DOHH2 (cell line): ENCODE data around the gene DYNC1I1.

Experiments
- H3F3A ChIP-seq: fragments of 200-600 bp; sonication (generic), shearing (Covaris generic); 2 replicates; pipeline ENCODE4 v1.6.0; 2016; ENCODE audit warnings: antibody characterized with exemption, mild to moderate bottlenecking; ENCODE audit not compliant: control insufficient read depth, insufficient read depth
- H3K27ac ChIP-seq: fragments of 200-600 bp; sonication (generic); 2 replicates; pipeline ENCODE4 v1.5.1; 2014; ENCODE audit warnings: low read depth, mild to moderate bottlenecking, low read length, moderate library complexity
- H3K27me3 ChIP-seq: fragments of 200-600 bp; sonication (generic); 2 replicates; pipeline ENCODE4 v1.6.1; 2014; ENCODE audit warnings: mild to moderate bottlenecking, low read length, mixed read lengths; ENCODE audit not compliant: control insufficient read depth
- H3K36me3 ChIP-seq: fragments of 200-600 bp; sonication (generic); 2 replicates; pipeline ENCODE4 v1.6.1; 2014; ENCODE audit warnings: mild to moderate bottlenecking, low read length, moderate library complexity, mixed read lengths; ENCODE audit not compliant: control insufficient read depth
- H3K4me1 ChIP-seq: fragments of 200-600 bp; sonication (generic); 2 replicates; pipeline ENCODE4 v1.6.1; 2014; ENCODE audit warnings: mild to moderate bottlenecking, low read length, mixed read lengths; ENCODE audit not compliant: control insufficient read depth
- H3K4me2 ChIP-seq: fragments of 200-600 bp; sonication (generic); 2 replicates; pipeline ENCODE4 v1.6.0; 2014; ENCODE audit warnings: mild to moderate bottlenecking, low read length, moderate library complexity
- H3K4me3 ChIP-seq: fragments of 200-600 bp; sonication (generic); 2 replicates; pipeline ENCODE4 v1.5.1; 2014; ENCODE audit warnings: mild to moderate bottlenecking, low read length, mixed read lengths
- H3K79me2 ChIP-seq: fragments of 200-600 bp; sonication (generic); 2 replicates; pipeline ENCODE4 v1.6.1; 2014; ENCODE audit warnings: mild to moderate bottlenecking, low read length, mixed read lengths; ENCODE audit not compliant: control insufficient read depth
- H3K9me2 ChIP-seq: fragments of 200-600 bp; sonication (generic); replicated peaks from 2 replicates; pipeline ENCODE4 v1.6.1; 2014; ENCODE audit warnings: mild to moderate bottlenecking, low read length, mixed read lengths; ENCODE audit not compliant: control insufficient read depth
- H3K9me3 ChIP-seq: fragments of 200-600 bp; sonication (generic); 2 replicates; pipeline ENCODE4 v1.6.1; 2014; ENCODE audit warnings: antibody characterized with exemption, low read length, mixed read lengths; ENCODE audit not compliant: control insufficient read depth, insufficient read depth
- H4K20me1 ChIP-seq: fragments of 200-600 bp; sonication (generic); 2 replicates; pipeline ENCODE4 v1.6.0; 2014; ENCODE audit warnings: low read depth, mild to moderate bottlenecking, antibody characterized with exemption, low read length, moderate library complexity; ENCODE audit not compliant: control insufficient read depth, insufficient read depth
- EZH2phosphoT487 ChIP-seq: fragments of 200-600 bp; sonication (generic); IDR thresholded peaks from 2 replicates; pipeline ENCODE4 v1.6.1; 2017; ENCODE audit warnings: borderline replicate concordance, mild to moderate bottlenecking, antibody characterized with exemption, low read length, moderate library complexity, mixed read lengths
- TF ChIP-seq, protein P1 (sequence below): fragments of 200-600 bp; sonication (generic); IDR thresholded peaks from one replicate; pipeline ENCODE4 v1.5.1; 2014; ENCODE audit warnings: antibody characterized with exemption, mild to moderate bottlenecking, low read depth, low read length; ENCODE audit not compliant: poor library complexity, severe bottlenecking

The DYNC1I1 gene

GRCh38 chr7:96055717-96056116 is 283.4 kb downstream of the DYNC1I1 start:
- Histone ChIP-seq H3K4me3 (no peak overlapping the region), H3K4me1 (no peaks in the 10 kb centered on the region), H4K20me1 (no peaks in the 10 kb centered on the region), H3K27me3 (no peaks in the 10 kb centered on the region), H3K9me2 (no peaks in the 10 kb centered on the region), H3K36me3 (no peaks in the 10 kb centered on the region), H3K79me2 (no peaks in the 10 kb centered on the region), H3K4me2 (no peak overlapping the region), H3F3A (no peaks in the 10 kb centered on the region), H3K27ac (no peak overlapping the region), H3K9me3 (no peaks in the 10 kb centered on the region)
- TF ChIP-seq EZH2phosphoT487, result no peak
- TF ChIP-seq, protein P1, sequence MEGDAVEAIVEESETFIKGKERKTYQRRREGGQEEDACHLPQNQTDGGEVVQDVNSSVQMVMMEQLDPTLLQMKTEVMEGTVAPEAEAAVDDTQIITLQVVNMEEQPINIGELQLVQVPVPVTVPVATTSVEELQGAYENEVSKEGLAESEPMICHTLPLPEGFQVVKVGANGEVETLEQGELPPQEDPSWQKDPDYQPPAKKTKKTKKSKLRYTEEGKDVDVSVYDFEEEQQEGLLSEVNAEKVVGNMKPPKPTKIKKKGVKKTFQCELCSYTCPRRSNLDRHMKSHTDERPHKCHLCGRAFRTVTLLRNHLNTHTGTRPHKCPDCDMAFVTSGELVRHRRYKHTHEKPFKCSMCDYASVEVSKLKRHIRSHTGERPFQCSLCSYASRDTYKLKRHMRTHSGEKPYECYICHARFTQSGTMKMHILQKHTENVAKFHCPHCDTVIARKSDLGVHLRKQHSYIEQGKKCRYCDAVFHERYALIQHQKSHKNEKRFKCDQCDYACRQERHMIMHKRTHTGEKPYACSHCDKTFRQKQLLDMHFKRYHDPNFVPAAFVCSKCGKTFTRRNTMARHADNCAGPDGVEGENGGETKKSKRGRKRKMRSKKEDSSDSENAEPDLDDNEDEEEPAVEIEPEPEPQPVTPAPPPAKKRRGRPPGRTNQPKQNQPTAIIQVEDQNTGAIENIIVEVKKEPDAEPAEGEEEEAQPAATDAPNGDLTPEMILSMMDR, result no peak

- H3F3A ChIP-seq, result no peaks in the 10 kb centered on the region
- H3K36me3 ChIP-seq, result no peaks in the 10 kb centered on the region
- TF ChIP-seq EZH2phosphoT487, result no peak
- TF ChIP-seq, protein P1, result no peak
- H3K4me3 ChIP-seq, result no peak overlapping the region
- H4K20me1 ChIP-seq, result no peaks in the 10 kb centered on the region
- H3K9me3 ChIP-seq, result no peaks in the 10 kb centered on the region
- H3K4me2 ChIP-seq, result no peak overlapping the region
- no peaks in the 10 kb centered on the region for H3K27me3 ChIP-seq
- H3K79me2 ChIP-seq, result no peaks in the 10 kb centered on the region
- no peaks in the 10 kb centered on the region for H3K9me2 ChIP-seq
- no peak overlapping the region for H3K27ac ChIP-seq
- H3K4me1 ChIP-seq, result no peaks in the 10 kb centered on the region
These were observed 286.7 kb downstream of the DYNC1I1 start for GRCh38 chr7:96059075-96059474.

DNA sequence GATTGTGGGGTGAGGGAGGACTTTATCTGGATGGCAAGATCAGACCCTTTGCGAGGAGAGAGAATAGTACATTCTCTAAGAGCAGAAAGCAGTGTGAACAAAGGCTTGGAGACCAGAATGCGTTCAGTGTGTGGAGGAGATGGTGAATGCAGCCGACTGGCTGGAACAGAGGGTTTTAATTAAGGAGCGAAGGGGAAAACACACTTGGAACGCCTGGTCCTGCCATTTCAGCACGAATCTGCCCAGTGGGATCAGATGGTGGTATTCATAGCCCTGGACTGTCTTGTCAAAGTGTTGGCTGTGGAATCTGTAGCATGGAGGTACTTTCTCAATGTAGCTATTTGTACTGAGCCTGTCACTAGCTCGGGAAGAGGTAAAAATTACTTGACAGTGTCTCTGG is 288.7 kb downstream of the DYNC1I1 start:
- Histone ChIP-seq H4K20me1 (no peaks in the 10 kb centered on the region), H3K36me3 (no peaks in the 10 kb centered on the region), H3K9me2 (no peaks in the 10 kb centered on the region), H3K4me3 (no peak overlapping the region), H3K79me2 (no peaks in the 10 kb centered on the region), H3K27me3 (no peaks in the 10 kb centered on the region), H3K27ac (no peak overlapping the region), H3K4me1 (no peaks in the 10 kb centered on the region), H3F3A (no peaks in the 10 kb centered on the region), H3K9me3 (no peaks in the 10 kb centered on the region), H3K4me2 (no peak overlapping the region)
- no peak for TF ChIP-seq EZH2phosphoT487
- TF ChIP-seq, protein P1, result no peak

GRCh38 chr7:96061844-96062243 is 289.5 kb downstream of the DYNC1I1 start:
- H3K4me1 ChIP-seq, result no peaks in the 10 kb centered on the region
- no peak overlapping the region for H3K4me3 ChIP-seq
- H3F3A ChIP-seq, result no peaks in the 10 kb centered on the region
- H3K36me3 ChIP-seq, result no peaks in the 10 kb centered on the region
- H3K9me3 ChIP-seq, result no peaks in the 10 kb centered on the region
- no peaks in the 10 kb centered on the region for H3K9me2 ChIP-seq
- H3K27me3 ChIP-seq, result no peaks in the 10 kb centered on the region
- H3K27ac ChIP-seq, result no peak overlapping the region
- H4K20me1 ChIP-seq, result no peaks in the 10 kb centered on the region
- TF ChIP-seq EZH2phosphoT487, result no peak
- TF ChIP-seq, protein P1, result no peak
- no peak overlapping the region for H3K4me2 ChIP-seq
- H3K79me2 ChIP-seq, result no peaks in the 10 kb centered on the region
